ENCODE results near the gene MAFG.

DNA sequence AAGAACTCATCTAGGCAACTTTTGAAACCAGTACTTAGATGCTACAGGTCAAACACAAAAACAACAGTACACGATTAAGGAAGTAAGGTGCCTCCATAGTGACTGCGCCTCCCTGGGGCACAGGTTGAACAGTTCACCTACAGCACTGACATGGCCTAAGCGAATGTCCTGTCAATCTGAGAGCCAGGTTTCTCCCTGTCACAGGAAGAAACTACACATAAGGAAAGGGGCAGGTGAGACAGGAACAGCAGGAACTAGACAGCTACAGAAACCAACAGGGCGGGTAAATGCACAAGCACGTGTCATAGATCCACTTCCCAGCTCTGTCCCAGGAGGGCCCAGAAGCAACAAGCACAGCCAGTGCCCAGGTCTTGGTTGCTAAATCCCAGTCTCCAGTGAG, 48.4 kb downstream of the MAFG start:
- TF ChIP-seq, protein P1, sequence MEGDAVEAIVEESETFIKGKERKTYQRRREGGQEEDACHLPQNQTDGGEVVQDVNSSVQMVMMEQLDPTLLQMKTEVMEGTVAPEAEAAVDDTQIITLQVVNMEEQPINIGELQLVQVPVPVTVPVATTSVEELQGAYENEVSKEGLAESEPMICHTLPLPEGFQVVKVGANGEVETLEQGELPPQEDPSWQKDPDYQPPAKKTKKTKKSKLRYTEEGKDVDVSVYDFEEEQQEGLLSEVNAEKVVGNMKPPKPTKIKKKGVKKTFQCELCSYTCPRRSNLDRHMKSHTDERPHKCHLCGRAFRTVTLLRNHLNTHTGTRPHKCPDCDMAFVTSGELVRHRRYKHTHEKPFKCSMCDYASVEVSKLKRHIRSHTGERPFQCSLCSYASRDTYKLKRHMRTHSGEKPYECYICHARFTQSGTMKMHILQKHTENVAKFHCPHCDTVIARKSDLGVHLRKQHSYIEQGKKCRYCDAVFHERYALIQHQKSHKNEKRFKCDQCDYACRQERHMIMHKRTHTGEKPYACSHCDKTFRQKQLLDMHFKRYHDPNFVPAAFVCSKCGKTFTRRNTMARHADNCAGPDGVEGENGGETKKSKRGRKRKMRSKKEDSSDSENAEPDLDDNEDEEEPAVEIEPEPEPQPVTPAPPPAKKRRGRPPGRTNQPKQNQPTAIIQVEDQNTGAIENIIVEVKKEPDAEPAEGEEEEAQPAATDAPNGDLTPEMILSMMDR (IDR thresholded peaks at IDR 0.05): no peak
- TF ChIP-seq POLR2A (IDR thresholded peaks at IDR 0.05) (no peak), EP300 (IDR thresholded peaks at IDR 0.05) (no peak)
